DOHH2 (cell line): ENCODE measurements around the gene LAMB2.

Source experiments
- EZH2phosphoT487 ChIP-seq: fragments of 200-600 bp; sonication (generic); IDR thresholded peaks from 2 replicates; pipeline ENCODE4 v1.6.1; 2017; ENCODE audit warnings: borderline replicate concordance, mild to moderate bottlenecking, antibody characterized with exemption, low read length, moderate library complexity, mixed read lengths
- TF ChIP-seq, protein P1 (sequence below): fragments of 200-600 bp; sonication (generic); IDR thresholded peaks from one replicate; pipeline ENCODE4 v1.5.1; 2014; ENCODE audit warnings: antibody characterized with exemption, mild to moderate bottlenecking, low read depth, low read length; ENCODE audit not compliant: poor library complexity, severe bottlenecking

- TF ChIP-seq, protein P1, sequence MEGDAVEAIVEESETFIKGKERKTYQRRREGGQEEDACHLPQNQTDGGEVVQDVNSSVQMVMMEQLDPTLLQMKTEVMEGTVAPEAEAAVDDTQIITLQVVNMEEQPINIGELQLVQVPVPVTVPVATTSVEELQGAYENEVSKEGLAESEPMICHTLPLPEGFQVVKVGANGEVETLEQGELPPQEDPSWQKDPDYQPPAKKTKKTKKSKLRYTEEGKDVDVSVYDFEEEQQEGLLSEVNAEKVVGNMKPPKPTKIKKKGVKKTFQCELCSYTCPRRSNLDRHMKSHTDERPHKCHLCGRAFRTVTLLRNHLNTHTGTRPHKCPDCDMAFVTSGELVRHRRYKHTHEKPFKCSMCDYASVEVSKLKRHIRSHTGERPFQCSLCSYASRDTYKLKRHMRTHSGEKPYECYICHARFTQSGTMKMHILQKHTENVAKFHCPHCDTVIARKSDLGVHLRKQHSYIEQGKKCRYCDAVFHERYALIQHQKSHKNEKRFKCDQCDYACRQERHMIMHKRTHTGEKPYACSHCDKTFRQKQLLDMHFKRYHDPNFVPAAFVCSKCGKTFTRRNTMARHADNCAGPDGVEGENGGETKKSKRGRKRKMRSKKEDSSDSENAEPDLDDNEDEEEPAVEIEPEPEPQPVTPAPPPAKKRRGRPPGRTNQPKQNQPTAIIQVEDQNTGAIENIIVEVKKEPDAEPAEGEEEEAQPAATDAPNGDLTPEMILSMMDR: no peak
- TF ChIP-seq EZH2phosphoT487: no peak
These were observed 41.6 kb upstream of the LAMB2 start for GRCh38 chr3:49174397-49174985.
